HepG2 (cell line): ENCODE data around the gene MICAL3. TPM values are rescaled to one million over a fixed set of nuclear protein-coding genes. Genes with fewer than 3 reads are reported as not detected.

Source experiments
- ARID5B ChIP-seq: IDR thresholded peaks from 2 replicates; pipeline ENCODE4 v1.4.0; 2020; ENCODE audit warnings: mild to moderate bottlenecking, missing genetic modification reagents
- ASH2L ChIP-seq: fragments of 300-600, 200-600 bp; sonication (generic); IDR thresholded peaks from 2 replicates; pipeline ENCODE4 v1.7.0; 2017; ENCODE audit warnings: low read depth, mild to moderate bottlenecking, moderate library complexity, mixed read lengths, low read length; ENCODE audit not compliant: insufficient read length
- CSRNP1 ChIP-seq: sonication (generic); formaldehyde crosslinking; IDR thresholded peaks from 2 replicates; pipeline ENCODE4 v1.8.1; 2023; ENCODE audit warnings: mild to moderate bottlenecking, missing genetic modification reagents
- EEA1 ChIP-seq: sonication (generic); formaldehyde crosslinking; IDR thresholded peaks from 2 replicates; pipeline ENCODE4 v1.5.1; 2020; ENCODE audit warnings: mild to moderate bottlenecking, missing genetic modification reagents, borderline replicate concordance
- FOXK2 ChIP-seq: fragments of 450-650 bp; IDR thresholded peaks from 2 replicates; pipeline ENCODE4 v1.6.1; 2016
- GLMP ChIP-seq: sonication (generic); formaldehyde crosslinking; IDR thresholded peaks from 2 replicates; pipeline ENCODE4 v1.9.0; 2021; ENCODE audit warnings: missing genetic modification reagents, mild to moderate bottlenecking, borderline replicate concordance
- KAT7 ChIP-seq: IDR thresholded peaks from 2 replicates; pipeline ENCODE4 v1.6.1; 2018; ENCODE audit warnings: borderline replicate concordance, missing compliant biosample characterization
- PHF8 ChIP-seq: sonication (generic); formaldehyde crosslinking; IDR thresholded peaks from 2 replicates; pipeline ENCODE4 v1.5.0; 2020; ENCODE audit warnings: missing genetic modification reagents
- SAP130 ChIP-seq: IDR thresholded peaks from 2 replicates; pipeline ENCODE4 v1.6.1; 2016; ENCODE audit warnings: low read depth
- SMARCE1 ChIP-seq: fragments of 450-650 bp; IDR thresholded peaks from 2 replicates; pipeline ENCODE4 v1.6.1; 2017; ENCODE audit warnings: borderline replicate concordance
- TMF1 ChIP-seq: sonication (generic); formaldehyde crosslinking; IDR thresholded peaks from 2 replicates; pipeline ENCODE4 v1.8.1; 2022; ENCODE audit warnings: low read depth, missing genetic modification reagents
- ZEB1 ChIP-seq: IDR thresholded peaks from 2 replicates; pipeline ENCODE4 v1.6.1; 2012; ENCODE audit warnings: mild to moderate bottlenecking, low read depth, inconsistent platforms; ENCODE audit not compliant: insufficient replicate concordance
- ZNF136 ChIP-seq: sonication (generic); formaldehyde crosslinking; IDR thresholded peaks from 2 replicates; pipeline ENCODE4 v1.8.1; 2022; ENCODE audit warnings: low read depth, mild to moderate bottlenecking, moderate library complexity, missing genetic modification reagents
- ZNF234 ChIP-seq: sonication (generic); formaldehyde crosslinking; conservative IDR thresholded peaks from 2 replicates; pipeline ENCODE4 v1.5.1; 2020; ENCODE audit warnings: mild to moderate bottlenecking, missing genetic modification reagents
- ZNF367 ChIP-seq: sonication (generic); formaldehyde crosslinking; IDR thresholded peaks from 2 replicates; pipeline ENCODE4 v1.4.0; 2020; ENCODE audit warnings: missing genetic modification reagents, borderline replicate concordance
- ZNF558 ChIP-seq: sonication (generic); formaldehyde crosslinking; IDR thresholded peaks from 2 replicates; pipeline ENCODE4 v1.9.0; 2022; ENCODE audit warnings: mild to moderate bottlenecking, missing genetic modification reagents, borderline replicate concordance
- ZNF576 ChIP-seq: sonication (generic); formaldehyde crosslinking; IDR thresholded peaks from 2 replicates; pipeline ENCODE4 v1.4.0; 2020; ENCODE audit warnings: mild to moderate bottlenecking, missing genetic modification reagents
- ZNF597 ChIP-seq: sonication (generic); formaldehyde crosslinking; IDR thresholded peaks from 2 replicates; pipeline ENCODE4 v1.5.0; 2020; ENCODE audit warnings: missing genetic modification reagents
- polyA plus RNA-seq, 8 experiments: library from polyadenylated mRNA; depleted of rRNA in 3 of 8; stranded (reverse) in 7 of 8; unstranded in 1 of 8; fragments of >200 nt; fragmentation: Illumina TruSeq in 4 of 8; extraction: Trizol in 4 of 8; gene quantifications; 2 replicates each; pipeline versions ENCODE4 v1.2.1 to v1.2.3, GENCODE V29; 2011 to 2016; ENCODE audit warnings: low read depth in 4 of 8, missing spikeins in 1 of 8, mixed read lengths in 1 of 8; ENCODE audit not compliant: insufficient read depth in 1 of 8
- total RNA-seq, 5 experiments: library from RNA; depleted of rRNA; stranded (reverse); fragments of >200 nt; fragmentation: Illumina TruSeq; extraction: Trizol; gene quantifications; 2 replicates each; pipeline ENCODE4 v1.2.3, GENCODE V29; 2016; ENCODE audit warnings: low read depth in 1 of 5

Gene MICAL3
- total and polyA plus RNA-seq, 2 of the 13 experiments (the other 11 are each of a cell fraction or from before 2014, with no cell fraction given): 5.3 to 12.5 TPM

- TF ChIP-seq ZNF597 (CRISPR knock-in tag): no peak
- TF ChIP-seq TMF1 (CRISPR knock-in tag): 0 out of 2 replicates have a peak, but pooled peaks have one; percentile 63
- TF ChIP-seq ASH2L: peak; percentile 42
- no peak for TF ChIP-seq ZNF367 (CRISPR knock-in tag)
- TF ChIP-seq ZNF136 (CRISPR knock-in tag): no peak
- TF ChIP-seq PHF8 (CRISPR knock-in tag): peak; percentile 33; the same call in 1 of the 2 replicates
- TF ChIP-seq KAT7 (CRISPR knock-in tag): no peak; the same call in 1 of the 2 replicates
- TF ChIP-seq ZEB1: no peak
- TF ChIP-seq SMARCE1: no peak
- no peak for TF ChIP-seq ZNF558 (CRISPR knock-in tag)
- no peak for TF ChIP-seq FOXK2
- TF ChIP-seq GLMP (CRISPR knock-in tag): no peak
- no peak for TF ChIP-seq EEA1 (CRISPR knock-in tag)
- peak; percentile 25; the same call in 1 of the 2 replicates for TF ChIP-seq ARID5B
- TF ChIP-seq ZNF234 (CRISPR knock-in tag): 0 out of 2 replicates have a peak, but pooled peaks have one; percentile 56
- TF ChIP-seq ZNF576: no peak
- peak; percentile 19 for TF ChIP-seq SAP130
- TF ChIP-seq CSRNP1 (CRISPR knock-in tag): 0 out of 2 replicates have a peak, but pooled peaks have one; percentile 49
Measured at GRCh38 chr22:17773606-17774205, 250.7 kb downstream of the MICAL3 start (continued).
